ENCODE data around the gene TMEM141. TPM values are rescaled to one million over a fixed set of nuclear protein-coding genes. Genes with fewer than 3 reads are reported as not detected.
A peak's percentile ranks its signal among the peaks of the same experiment; 100 is the strongest.
"Not testable (repeated sequence)": the region's sequence is repeated elsewhere in the genome, so short reads cannot be mapped to it uniquely, and the experiment has no call there.

TMEM141 gene
- total RNA-seq, 1 donor from 2014 or later: 64.4 TPM

DNA sequence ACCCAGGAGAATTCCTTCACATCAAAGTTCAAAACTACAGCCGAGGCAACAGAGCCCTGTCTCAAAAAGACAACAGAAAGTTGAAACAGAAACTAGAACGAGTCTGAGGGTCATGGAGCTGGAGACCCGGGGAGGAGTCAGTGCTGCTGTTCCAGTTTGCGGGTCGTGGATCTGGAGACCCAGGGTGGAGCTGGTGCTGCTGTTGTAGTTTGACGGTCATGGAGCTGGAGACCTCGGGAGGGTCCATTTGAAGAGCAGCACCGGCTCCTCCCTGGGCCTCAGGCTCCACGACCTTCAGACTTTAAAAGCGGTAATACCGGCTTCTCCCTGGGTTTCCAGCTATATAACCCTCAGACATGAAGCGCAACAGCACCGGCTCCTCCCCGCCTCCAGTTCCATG is 13.8 kb upstream of the TMEM141 start:
- Histone ChIP-seq H3K9me3 (no peaks in the 10 kb centered on the region), H3K27ac (no peak overlapping the region), H3K4me1 (no peaks in the 10 kb centered on the region), H3K27me3 (no peaks in the 10 kb centered on the region), H3K36me3 (no peaks in the 10 kb centered on the region), H3K4me3 (no peak overlapping the region)
- TF ChIP-seq, protein P1, sequence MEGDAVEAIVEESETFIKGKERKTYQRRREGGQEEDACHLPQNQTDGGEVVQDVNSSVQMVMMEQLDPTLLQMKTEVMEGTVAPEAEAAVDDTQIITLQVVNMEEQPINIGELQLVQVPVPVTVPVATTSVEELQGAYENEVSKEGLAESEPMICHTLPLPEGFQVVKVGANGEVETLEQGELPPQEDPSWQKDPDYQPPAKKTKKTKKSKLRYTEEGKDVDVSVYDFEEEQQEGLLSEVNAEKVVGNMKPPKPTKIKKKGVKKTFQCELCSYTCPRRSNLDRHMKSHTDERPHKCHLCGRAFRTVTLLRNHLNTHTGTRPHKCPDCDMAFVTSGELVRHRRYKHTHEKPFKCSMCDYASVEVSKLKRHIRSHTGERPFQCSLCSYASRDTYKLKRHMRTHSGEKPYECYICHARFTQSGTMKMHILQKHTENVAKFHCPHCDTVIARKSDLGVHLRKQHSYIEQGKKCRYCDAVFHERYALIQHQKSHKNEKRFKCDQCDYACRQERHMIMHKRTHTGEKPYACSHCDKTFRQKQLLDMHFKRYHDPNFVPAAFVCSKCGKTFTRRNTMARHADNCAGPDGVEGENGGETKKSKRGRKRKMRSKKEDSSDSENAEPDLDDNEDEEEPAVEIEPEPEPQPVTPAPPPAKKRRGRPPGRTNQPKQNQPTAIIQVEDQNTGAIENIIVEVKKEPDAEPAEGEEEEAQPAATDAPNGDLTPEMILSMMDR (IDR thresholded peaks at IDR 0.05): no peak
- no peak for DNase-seq
- ATAC-seq: no peak
- intact Hi-C loops (cut with DNase I): no loop called here

DNA sequence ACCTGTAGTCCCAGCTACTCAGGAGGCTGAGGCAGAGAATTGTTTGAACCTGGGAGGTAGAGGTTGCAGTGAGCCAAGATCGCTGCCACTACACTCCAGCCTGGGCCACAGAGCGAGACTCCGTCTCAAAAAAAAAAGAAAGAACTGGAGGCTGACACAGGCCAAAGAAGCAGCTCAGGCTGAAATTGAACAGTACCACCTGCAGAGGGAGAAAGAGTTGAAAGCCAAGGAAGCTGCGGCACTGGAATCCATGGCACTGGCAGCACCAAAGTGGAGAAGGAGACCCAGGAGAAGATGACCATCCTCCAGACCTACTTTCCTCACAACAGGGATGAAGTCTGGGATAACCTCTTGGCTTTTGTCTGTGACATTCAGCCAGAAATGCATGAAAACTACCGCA is 11.3 kb upstream of the TMEM141 start:
- no peak overlapping the region for H3K4me3 ChIP-seq
- no peak overlapping the region for H3K27ac ChIP-seq
- TF ChIP-seq, protein P1 (IDR thresholded peaks at IDR 0.05): no peak
- no peaks in the 10 kb centered on the region for H3K4me1 ChIP-seq
- no peaks in the 10 kb centered on the region for H3K27me3 ChIP-seq
- H3K9me3 ChIP-seq: no peaks in the 10 kb centered on the region
- intact Hi-C loops (cut with DNase I): no loop called here
- no peaks in the 10 kb centered on the region for H3K36me3 ChIP-seq
- ATAC-seq (no peak), DNase-seq (no peak)

DNA sequence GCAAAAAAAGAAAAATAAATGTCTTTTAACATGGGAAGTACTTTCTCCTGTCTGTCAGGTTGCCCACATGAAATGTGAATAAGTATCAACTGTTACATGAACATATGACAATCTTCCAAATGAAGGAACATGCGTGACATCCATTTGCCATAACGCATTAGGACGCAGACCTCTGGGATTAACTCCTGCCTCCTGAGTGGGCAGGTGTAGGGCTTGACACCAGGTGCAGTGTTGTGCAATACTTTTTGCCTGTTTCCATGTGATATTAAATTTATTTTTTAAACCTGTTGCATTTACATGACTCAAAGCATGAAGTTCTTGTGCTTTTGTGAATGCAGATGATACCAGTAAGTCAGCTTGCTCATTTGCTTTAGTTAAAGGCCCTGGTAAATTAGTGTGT is 8.7 kb upstream of the TMEM141 start:
- peaks cover under 1% of the 10 kb centered on the region for H3K4me1 ChIP-seq
- DNase-seq (no peak), ATAC-seq (no peak)
- no peaks in the 10 kb centered on the region for H3K36me3 ChIP-seq
- H3K27me3 ChIP-seq: no peaks in the 10 kb centered on the region
- no peak overlapping the region for H3K27ac ChIP-seq
- TF ChIP-seq, protein P1 (IDR thresholded peaks at IDR 0.05): no peak
- no peak overlapping the region for H3K4me3 ChIP-seq
- intact Hi-C loops (cut with DNase I): no loop called here
- H3K9me3 ChIP-seq: no peaks in the 10 kb centered on the region

DNA sequence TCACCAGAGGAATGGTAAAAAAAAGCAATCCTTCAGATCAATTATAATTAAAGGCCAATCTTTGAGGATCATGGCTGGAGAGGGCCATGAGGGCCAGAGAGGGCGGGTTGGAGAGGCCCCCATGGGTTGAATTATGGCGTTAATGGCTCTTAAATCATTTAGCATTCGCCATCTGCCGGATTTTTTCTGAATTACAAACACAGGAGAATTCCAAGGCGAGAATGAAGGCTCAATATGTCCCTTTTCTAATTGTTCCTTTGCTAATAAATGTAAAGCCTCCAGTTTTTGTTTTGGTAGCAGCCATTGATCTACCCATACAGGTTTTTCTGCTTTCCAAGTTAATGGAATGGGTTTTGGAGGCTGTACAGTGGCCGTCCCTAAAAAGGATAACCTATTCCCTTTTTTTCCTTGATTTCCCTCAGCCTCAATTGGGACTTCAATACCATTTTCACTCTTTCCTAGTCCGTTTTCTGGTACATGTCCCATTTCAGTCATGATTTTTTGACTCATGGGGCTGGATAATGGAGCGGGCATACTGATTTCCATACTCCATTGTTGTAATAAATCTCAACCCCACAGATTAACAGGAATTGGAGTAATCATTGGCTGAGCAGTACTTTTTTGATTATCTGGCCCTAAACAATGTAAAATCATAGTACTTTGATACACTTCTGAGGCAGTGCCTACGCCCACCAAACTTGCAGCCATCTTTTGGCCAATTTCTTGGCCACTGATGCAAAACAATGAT is 6.7 kb upstream of the TMEM141 start:
- ATAC-seq: no peak
- Histone ChIP-seq H3K27ac (no peak overlapping the region), H3K4me1 (peaks cover 6% of the 10 kb centered on the region), H3K9me3 (no peaks in the 10 kb centered on the region), H3K27me3 (no peaks in the 10 kb centered on the region), H3K4me3 (no peak overlapping the region), H3K36me3 (no peaks in the 10 kb centered on the region)
- intact Hi-C loops (cut with DNase I): no loop called here
- no peak for DNase-seq
- TF ChIP-seq, protein P1 (IDR thresholded peaks at IDR 0.05): peak; percentile 60

DNA sequence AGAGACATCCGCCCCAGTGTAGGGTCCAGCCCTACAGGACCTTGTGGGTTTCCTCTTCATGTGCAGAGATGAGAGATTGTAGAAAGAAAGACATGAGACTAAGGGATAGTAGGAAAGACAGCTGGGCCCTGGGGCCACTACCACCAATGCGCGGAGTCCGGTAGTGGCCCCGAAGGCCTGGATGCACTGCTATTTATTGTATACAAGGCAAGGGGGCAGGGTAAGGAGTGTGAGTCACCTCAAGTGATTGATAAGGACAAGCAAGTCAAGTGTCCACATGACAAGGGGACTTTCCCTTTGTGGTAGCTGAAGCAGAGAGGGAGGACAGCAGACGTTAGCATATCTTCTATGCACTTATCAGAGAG is 6.2 kb upstream of the TMEM141 start:
- Histone ChIP-seq H3K27ac (no peak overlapping the region), H3K4me3 (no peak overlapping the region), H3K27me3 (no peaks in the 10 kb centered on the region), H3K36me3 (no peaks in the 10 kb centered on the region), H3K9me3 (no peaks in the 10 kb centered on the region), H3K4me1 (peaks cover 6% of the 10 kb centered on the region)
- intact Hi-C loops (cut with DNase I): loop anchor here (5.0 kb wide), 1 partner anchor 247 kb away; the partner anchor contains the start of gene FUT7
- DNase-seq (no peak), ATAC-seq (peak; percentile 13)
- TF ChIP-seq, protein P1 (IDR thresholded peaks at IDR 0.05): no peak

DNA sequence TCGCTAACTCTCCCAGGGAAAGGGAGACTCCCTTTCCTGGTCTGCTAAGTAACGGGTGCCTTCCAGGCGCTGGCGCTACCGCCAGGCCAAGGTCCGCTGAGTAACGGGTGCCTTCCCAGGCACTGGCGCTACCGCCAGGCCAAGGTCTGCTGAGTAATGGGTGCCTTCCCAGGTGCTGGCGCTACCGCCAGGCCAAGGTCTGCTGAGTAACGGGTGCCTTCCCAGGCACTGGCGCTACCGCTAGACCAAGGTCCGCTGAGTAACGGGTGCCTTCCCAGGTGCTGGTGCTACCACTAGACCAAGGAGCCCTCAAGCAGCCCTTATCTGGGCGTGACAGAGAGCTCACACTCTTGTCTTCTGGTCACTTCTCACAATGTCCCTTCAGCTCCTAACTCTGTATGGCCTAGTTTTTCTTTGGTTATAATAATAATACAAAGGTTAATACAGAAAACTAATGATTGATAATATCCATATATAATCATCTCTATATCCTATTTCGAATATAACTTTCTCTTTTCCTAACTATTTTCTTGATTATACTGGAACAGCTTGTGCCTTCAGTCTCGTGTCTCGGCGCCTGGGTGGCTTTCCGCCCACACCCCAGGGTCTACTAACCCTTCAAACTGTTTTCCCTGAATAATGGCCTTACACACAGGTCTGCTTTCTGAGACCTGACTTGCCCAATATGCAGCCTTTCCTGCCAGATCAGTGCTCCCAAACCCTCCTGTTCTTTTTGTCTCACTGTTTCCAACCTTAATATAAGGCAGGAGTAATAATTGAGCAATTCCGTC is 5.4 kb upstream of the TMEM141 start:
- intact Hi-C loops (cut with DNase I): loop anchor here (5.0 kb wide), 1 partner anchor 247 kb away; the partner anchor contains the start of gene FUT7

More for the DNA sequence above, 5.4 kb upstream of the TMEM141 start:
- DNase-seq, H3K9me3 ChIP-seq, H3K4me3 ChIP-seq, H3K36me3 ChIP-seq, H3K27me3 ChIP-seq, H3K27ac ChIP-seq, ATAC-seq: not testable (repeated sequence)
- H3K4me1 ChIP-seq: peaks cover 11% of the 10 kb centered on the region

Measured in upper lobe of right lung (tissue), 1 donor.